Gastrocnemius medialis (tissue), 4 donors: ENCODE data around the gene POLR3GL. TPM values are rescaled to one million over a fixed set of nuclear protein-coding genes. Genes with fewer than 3 reads are reported as not detected.

Experiments used
- ATAC-seq, 2 donors: fragments of 150-250 bp; one replicate each; pipeline ENCODE4 v1.9.1; 2016
- DNase-seq, 2 donors: peaks; one replicate each; pipeline ENCODE4 v3.0.0-alpha.2; 2019
- H3K27ac ChIP-seq, 4 donors: fragments of 200-600 bp; sonication (generic); 1 replicate in 1 of 4; 2 replicates in 3 of 4; pipeline ENCODE4 v1.5.1; 2016 to 2018; ENCODE audit warnings: mild to moderate bottlenecking in 2 of 4, moderate library complexity in 1 of 4
- H3K27me3 ChIP-seq, 3 donors: fragments of 200-600 bp; sonication (generic) in 2 of 3; 1 replicate in 1 of 3; 2 replicates in 2 of 3; pipeline versions ENCODE4 v1.5.1 to v1.6.0; 2016 to 2019; ENCODE audit warnings: mild to moderate bottlenecking in 1 of 3, moderate library complexity in 1 of 3
- H3K36me3 ChIP-seq, 2 donors: fragments of 200-600 bp; sonication (generic) in 1 of 2; one replicate each; pipeline ENCODE4 v1.5.1; 2017 to 2018
- H3K4me1 ChIP-seq, 2 donors: fragments of 200-600 bp; sonication (generic) in 1 of 2; one replicate each; pipeline ENCODE4 v1.5.1; 2016 to 2017; ENCODE audit warnings: mild to moderate bottlenecking in 2 of 2
- H3K4me3 ChIP-seq, 4 donors: fragments of 200-600 bp; sonication (generic) in 3 of 4; 1 replicate in 1 of 4; 2 replicates in 3 of 4; pipeline ENCODE4 v1.5.1; 2016 to 2019; ENCODE audit warnings: mild to moderate bottlenecking in 2 of 4
- H3K9me3 ChIP-seq, 3 donors: fragments of 200-600 bp; sonication (generic) in 2 of 3; 1 replicate in 1 of 3; 2 replicates in 2 of 3; pipeline ENCODE4 v1.5.1; 2016 to 2019
- POLR2A ChIP-seq, 2 donors: fragments of 450-650 bp; IDR thresholded peaks; one replicate each; pipeline ENCODE4 v1.6.1; 2017; ENCODE audit warnings: antibody characterized with exemption in 2 of 2, mild to moderate bottlenecking in 2 of 2, moderate library complexity in 2 of 2
- in situ Hi-C, 4 donors: fragments of 200-750 bp; cut with MboI; loops; one replicate each; pipeline versions ENCODE4 v1.15.0 to v1.8.0; 2017; ENCODE audit warnings: low sequenced_read_pairs in 4 of 4
- intact Hi-C: fragments of 100-400 bp; cut with DNase I; formaldehyde crosslinking; loops from one replicate; pipeline ENCODE4 v1.15.1; 2023; ENCODE audit warnings: low total_unique reads
- total RNA-seq, 4 donors: library from RNA; depleted of rRNA; stranded (reverse); fragments of >200 nt; gene quantifications; one replicate each; pipeline versions ENCODE4 v1.1.0 to v1.2.3, GENCODE V29; 2016
- TF ChIP-seq, protein P1 (sequence below), 5 experiments: fragments of 450-650 bp in 3 of 5; fragments of 200-600 bp in 2 of 5; sonication (generic) in 2 of 5; IDR thresholded peaks in 4 of 5; conservative IDR thresholded peaks in 1 of 5; 1 replicate in 4 of 5; 2 replicates in 1 of 5; pipeline ENCODE4 v1.5.1; 2016 to 2019; ENCODE audit warnings: antibody characterized with exemption in 5 of 5, mild to moderate bottlenecking in 3 of 5, moderate library complexity in 3 of 5

Gene POLR3GL
- total RNA-seq, 4 donors from 2014 or later: 43.5 to 78.8 (median 59.4) TPM

DNA sequence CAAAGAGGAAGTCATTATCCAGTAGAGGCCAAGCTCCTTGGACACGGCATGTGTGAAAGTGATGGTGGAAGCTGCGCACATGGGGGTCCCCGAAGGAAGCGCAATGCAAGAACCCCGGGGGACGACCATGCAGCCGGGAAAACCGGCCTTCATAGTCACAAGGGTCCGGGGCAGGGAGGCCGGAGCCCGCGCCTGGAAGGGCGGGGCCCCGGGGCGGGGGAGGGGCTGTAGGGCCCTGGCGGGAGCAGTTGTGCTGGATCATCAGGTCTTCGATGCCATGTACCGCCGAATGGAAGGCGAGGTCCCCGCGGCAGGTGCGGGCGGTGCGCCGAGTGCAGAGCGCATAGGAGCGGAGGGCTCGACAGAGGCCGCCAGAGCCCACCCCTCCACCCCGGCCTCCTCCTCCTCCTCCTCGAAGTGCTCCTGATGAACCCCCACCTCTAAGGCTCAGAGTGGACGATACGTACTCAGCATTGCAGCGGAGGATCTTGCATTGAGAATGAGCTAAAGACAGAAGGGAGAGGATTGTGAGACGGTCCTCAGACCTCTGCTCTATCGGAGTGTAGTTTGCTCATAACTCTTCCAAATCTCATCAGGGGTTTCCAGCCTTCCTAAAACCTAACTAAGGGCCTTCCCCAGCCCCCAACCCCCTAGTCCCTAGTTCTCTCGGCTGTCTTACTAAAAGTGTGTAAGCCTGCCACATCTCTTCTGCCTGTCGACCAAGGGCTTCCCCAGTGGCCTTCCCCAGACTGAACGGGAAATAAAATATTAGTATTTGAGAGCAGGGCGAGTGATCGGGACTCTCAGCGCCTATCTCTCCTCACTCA, 55.0 kb downstream of the POLR3GL start:
- peak overlapping the region; percentile 92 to 95 (median 94) for H3K27ac ChIP-seq
- DNase-seq: peak in 1 of 2 donors; percentile 69
- in situ Hi-C loops: loop anchor here in 2 of 4 donors (10.0 kb wide), 2 partner anchors 125 to 175 kb away; partner anchors contain the start of gene NUDT17 (in 1 of the 2)

DNA sequence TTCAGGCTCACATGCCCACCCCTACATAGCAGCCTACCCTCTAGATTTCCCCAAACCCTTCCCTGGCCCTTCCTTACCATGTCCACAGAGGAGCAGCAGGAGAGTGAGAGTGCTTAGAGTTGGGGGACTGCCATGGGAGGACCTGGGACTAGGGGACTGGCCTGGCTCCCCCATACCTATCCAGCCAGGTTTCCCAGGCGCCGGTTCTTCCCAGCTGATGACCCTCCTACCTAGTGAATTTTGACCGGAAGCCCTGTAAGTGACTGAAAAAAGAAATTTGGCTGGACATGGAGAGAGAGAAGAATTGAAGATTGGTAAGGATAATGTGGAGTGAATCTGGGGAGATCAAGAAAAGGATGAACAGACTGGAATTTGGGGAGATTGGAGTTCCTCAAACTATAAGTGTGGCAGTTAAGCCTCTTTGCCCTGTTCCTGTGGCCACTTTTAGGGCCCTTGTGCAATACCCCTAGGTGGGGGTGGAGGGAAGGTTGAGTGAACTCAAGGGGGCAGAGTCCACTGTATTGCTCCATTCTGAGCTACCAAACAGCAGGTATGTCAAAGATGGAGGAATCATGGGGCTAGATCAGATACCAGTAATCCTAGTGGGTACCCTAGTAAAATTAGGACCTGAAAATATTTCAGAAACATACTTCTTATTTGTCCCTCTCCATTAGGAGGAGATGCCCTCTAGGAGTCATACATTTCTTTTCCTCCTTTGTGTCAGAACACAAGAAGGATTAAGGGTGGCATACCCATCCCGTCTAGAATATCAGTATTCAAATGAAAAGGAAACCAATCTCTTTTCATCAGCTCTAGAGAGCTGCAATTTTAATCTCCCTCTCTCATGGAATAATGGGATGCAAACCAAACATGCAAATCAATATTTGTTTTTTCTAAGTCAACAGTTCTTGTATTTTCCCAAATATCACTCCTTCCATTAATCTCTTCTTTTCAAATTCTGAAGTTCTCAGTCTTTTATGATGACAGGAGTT, 55.9 kb downstream of the POLR3GL start:
- peak; percentile 40 to 66 for TF ChIP-seq POLR2A (IDR thresholded peaks at IDR 0.05)
- TF ChIP-seq, protein P1, sequence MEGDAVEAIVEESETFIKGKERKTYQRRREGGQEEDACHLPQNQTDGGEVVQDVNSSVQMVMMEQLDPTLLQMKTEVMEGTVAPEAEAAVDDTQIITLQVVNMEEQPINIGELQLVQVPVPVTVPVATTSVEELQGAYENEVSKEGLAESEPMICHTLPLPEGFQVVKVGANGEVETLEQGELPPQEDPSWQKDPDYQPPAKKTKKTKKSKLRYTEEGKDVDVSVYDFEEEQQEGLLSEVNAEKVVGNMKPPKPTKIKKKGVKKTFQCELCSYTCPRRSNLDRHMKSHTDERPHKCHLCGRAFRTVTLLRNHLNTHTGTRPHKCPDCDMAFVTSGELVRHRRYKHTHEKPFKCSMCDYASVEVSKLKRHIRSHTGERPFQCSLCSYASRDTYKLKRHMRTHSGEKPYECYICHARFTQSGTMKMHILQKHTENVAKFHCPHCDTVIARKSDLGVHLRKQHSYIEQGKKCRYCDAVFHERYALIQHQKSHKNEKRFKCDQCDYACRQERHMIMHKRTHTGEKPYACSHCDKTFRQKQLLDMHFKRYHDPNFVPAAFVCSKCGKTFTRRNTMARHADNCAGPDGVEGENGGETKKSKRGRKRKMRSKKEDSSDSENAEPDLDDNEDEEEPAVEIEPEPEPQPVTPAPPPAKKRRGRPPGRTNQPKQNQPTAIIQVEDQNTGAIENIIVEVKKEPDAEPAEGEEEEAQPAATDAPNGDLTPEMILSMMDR (IDR thresholded peaks at IDR 0.05 in 4 of 5, conservative IDR thresholded peaks at IDR 0.05 in 1 of 5): peak in 1 of 5 experiments; percentile 9
- Histone ChIP-seq H3K36me3 (no peaks in the 10 kb centered on the region), H3K9me3 (no peaks in the 10 kb centered on the region), H3K4me3 (peak overlapping the region; percentile 49 to 71 (median 60)), H3K27ac (peak overlapping the region; percentile 92 to 95 (median 94)), H3K27me3 (peaks cover 0 to 3% (median 0%) of the 10 kb centered on the region in 3 donors), H3K4me1 (peaks cover 27 to 38% of the 10 kb centered on the region in 2 donors)
- peak; percentile 37 to 63 for ATAC-seq
- in situ Hi-C loops (no loop called here), intact Hi-C loops (no loop called here)
- peak in 1 of 2 donors; percentile 80 for DNase-seq

More for the DNA sequence above, 55.0 kb downstream of the POLR3GL start:
- Histone ChIP-seq H3K4me3 (peak overlapping the region; percentile 49 to 71 (median 60)), H3K9me3 (no peaks in the 10 kb centered on the region), H3K27me3 (peaks cover 0 to 3% (median 0%) of the 10 kb centered on the region in 3 donors), H3K4me1 (peaks cover 27 to 33% of the 10 kb centered on the region in 2 donors), H3K36me3 (no peaks in the 10 kb centered on the region)
- intact Hi-C loops: no loop called here
- ATAC-seq: peak; percentile 15 to 18
- peak; percentile 45 to 51 for TF ChIP-seq POLR2A (IDR thresholded peaks at IDR 0.05)
- TF ChIP-seq, protein P1 (IDR thresholded peaks at IDR 0.05 in 4 of 5, conservative IDR thresholded peaks at IDR 0.05 in 1 of 5): no peak

DNA sequence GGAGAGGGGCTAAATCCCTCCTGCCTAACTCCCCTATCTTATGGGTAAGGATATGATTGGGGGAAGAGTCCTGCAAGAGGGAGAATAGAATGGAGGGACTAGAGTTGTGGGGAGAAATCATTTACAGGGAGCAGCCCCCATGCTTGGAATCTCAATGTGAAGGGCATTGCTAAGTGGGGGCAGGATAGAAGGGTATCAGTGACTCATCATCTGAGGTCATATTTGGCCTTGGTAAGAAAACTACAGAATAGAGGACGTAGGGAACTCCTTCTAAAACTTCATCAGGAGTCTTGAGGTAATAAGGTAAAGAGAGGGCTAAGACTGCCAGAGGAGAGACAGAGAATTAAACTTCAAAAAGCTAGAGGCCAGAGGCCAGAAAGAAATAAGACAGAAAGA, 56.6 kb downstream of the POLR3GL start:
- Histone ChIP-seq H3K27ac (peak overlapping the region; percentile 92 to 95 (median 94)), H3K4me1 (peaks cover 27 to 38% of the 10 kb centered on the region in 2 donors), H3K4me3 (peak overlapping the region; percentile 49 to 71 (median 60)), H3K9me3 (no peaks in the 10 kb centered on the region), H3K36me3 (no peaks in the 10 kb centered on the region), H3K27me3 (peaks cover 0 to 3% (median 0%) of the 10 kb centered on the region in 3 donors)
- peak; percentile 5 to 26 for ATAC-seq
- intact Hi-C loops: no loop called here
- TF ChIP-seq, protein P1 (IDR thresholded peaks at IDR 0.05 in 4 of 5, conservative IDR thresholded peaks at IDR 0.05 in 1 of 5): no peak
- TF ChIP-seq POLR2A (IDR thresholded peaks at IDR 0.05): no peak
- no peak for DNase-seq
- in situ Hi-C loops: no loop called here

DNA sequence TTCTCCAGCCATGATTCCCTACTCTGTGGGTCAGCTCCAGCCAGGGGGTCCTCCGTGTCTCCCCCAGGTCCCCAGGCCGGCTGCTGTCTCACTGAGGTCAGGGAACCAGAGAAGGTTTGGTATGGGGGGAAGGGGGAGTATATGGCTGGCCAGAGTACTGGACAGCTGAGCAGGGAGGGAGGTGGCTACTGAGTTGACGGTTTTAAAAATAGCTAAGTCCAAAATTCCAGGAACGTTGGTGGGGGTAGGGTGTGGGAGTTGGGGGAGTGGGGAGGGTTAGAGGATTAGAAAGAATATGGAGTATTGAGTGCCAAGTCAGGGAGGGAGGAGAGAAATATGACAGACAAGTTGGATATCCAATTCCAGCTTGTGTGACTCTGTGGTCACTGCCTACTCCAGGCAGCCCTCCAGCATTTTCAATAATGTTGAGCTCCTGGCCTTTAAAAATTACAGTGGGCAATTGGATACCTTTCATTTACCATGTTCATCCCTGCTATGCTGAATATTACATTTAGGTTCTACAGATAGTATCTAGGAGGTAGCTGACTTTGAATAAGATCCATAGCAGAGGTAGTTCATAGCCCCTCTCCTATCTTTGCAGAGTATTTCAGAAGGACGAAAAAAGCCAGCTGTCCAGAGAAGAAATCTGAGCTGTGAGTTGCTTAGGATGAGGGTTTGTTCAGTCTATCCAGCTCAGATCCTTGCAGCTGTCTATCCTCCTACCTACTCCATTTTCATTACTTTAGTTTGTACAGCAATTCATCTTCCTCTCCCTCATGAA, 57.3 kb downstream of the POLR3GL start, which contains the start of gene HJV:
Gene HJV, minus strand, starts transcription at position 114 of the 781 bp plus-strand sequence. CDS start 1,504 bp downstream, outside the sequence.
- Histone ChIP-seq H3K4me1 (peaks cover 27 to 38% of the 10 kb centered on the region in 2 donors), H3K27ac (peak within 1 kb of the TSS; percentile 92 to 95 (median 94)), H3K9me3 (no peaks in the 10 kb centered on the region), H3K27me3 (peaks cover 0 to 3% (median 0%) of the 10 kb centered on the region in 3 donors), H3K4me3 (peak within 1 kb of the TSS; percentile 49 to 71 (median 60)), H3K36me3 (no peaks in the 10 kb centered on the region)
- peak; percentile 75 to 91 for DNase-seq
- peak; percentile 79 to 87 for ATAC-seq
- intact Hi-C loops (no loop called here), in situ Hi-C loops (no loop called here)
- peak; percentile 76 to 93 for TF ChIP-seq POLR2A (IDR thresholded peaks at IDR 0.05)
- TF ChIP-seq, protein P1 (IDR thresholded peaks at IDR 0.05 in 4 of 5, conservative IDR thresholded peaks at IDR 0.05 in 1 of 5): no peak
